Amygdala (tissue), 56 donors: Measurements from ENCODE around the gene IPO8.
"Not testable (repeated sequence)": the region's sequence is repeated elsewhere in the genome, so short reads cannot be mapped to it uniquely, and the experiment has no call there.

Experiments used
- DNase-seq, 56 donors: peaks; one replicate each; lab custom pipeline; 2025; lab: John Stamatoyannopoulos, UW

The IPO8 gene

DNA sequence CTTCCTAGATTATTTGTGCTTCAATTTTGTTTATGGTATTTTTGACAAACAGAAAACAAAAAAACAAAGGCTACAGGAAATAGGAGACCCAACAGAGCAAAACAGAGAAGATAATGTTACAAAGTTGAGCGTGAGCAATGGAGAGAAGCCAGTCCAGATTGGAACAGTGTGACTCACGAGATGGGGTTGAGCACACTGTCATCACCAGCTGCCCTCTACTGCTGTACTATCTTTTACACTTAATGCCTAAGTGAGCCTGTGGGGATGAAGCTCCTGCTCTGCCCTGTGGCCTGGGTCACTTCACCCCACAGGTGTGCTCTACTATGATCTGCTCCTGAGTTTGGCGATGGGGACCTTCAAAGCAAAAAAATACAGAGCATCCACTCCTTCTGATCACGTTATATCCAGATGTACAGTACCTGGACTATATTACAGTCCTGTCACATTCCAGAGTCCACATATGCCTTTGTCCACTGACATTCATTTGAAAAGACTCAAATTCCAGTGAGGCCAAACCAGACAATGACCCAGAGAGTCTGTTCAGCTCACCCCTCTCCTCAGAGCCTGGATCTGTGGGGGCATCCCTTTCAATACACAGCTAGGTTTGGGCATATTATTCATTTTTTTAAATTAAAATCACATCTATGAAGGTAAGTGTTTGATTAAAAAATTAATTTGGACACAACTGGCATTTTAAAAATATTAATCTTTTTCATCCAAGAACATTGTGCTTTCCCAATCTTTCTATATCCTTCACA is 4.4 kb downstream of the IPO8 start:
- DNase-seq, result peak in 1 of 56 donors; percentile 3

- no peak for DNase-seq
These were observed 8.2 kb downstream of the IPO8 start for GRCh38 chr12:30687265-30687986.

- DNase-seq, result no peak
These were observed 16.4 kb downstream of the IPO8 start for GRCh38 chr12:30679241-30679640.

DNA sequence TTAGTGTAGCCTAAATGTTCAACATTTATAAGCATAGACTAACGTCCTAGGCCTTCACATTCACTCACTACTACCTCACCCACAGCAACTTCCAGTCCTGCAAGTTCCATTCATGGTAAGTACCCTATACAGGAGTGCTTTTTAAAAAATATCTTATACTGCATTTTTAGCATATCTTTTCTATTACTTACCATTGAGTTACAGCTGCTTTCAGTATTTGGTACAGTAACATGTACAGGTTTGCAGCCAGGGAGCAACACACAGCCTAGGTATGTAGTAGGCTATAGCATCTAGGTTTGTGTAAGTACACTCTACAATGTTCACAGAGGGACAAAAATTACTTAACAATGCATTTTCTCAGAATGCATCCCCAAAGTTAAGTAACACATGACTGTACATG is 17.4 kb downstream of the IPO8 start:
- no peak for DNase-seq

- no peak for DNase-seq
These were observed 34.5 kb downstream of the IPO8 start for GRCh38 chr12:30661210-30661609.

DNA sequence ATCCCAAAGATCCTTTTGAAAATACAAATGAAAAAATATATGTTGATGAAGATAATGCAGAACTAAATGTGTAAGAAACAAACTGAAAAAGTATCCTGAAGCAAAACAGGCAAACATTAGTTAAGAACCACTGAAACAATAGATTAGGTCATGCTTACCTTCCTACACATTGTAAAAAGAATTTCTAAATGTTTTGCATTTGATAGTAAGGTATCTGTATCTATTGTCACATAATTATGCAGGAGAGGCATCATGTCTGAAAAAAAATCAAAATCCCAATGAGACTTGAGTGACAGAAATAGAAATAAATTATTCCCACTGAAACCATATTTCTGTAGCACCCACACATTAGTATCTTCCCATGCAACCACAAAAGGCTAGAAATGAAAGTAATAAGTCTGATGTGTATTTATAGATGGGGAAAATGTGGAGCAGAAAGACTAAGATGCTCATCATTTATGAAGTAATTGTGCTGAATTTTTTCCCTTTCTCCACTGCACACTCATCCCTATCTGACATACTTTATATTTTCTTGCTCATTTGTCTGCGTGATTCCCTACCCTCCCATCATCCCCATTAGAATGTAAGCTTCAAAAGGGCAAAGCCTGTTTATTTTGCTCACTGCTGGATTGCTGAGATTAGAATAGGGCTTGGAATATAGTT is 43.5 kb downstream of the IPO8 start:
- DNase-seq, result no peak

GRCh38 chr12:30646821-30647220 is 48.8 kb downstream of the IPO8 start:
- DNase-seq, result no peak

DNA sequence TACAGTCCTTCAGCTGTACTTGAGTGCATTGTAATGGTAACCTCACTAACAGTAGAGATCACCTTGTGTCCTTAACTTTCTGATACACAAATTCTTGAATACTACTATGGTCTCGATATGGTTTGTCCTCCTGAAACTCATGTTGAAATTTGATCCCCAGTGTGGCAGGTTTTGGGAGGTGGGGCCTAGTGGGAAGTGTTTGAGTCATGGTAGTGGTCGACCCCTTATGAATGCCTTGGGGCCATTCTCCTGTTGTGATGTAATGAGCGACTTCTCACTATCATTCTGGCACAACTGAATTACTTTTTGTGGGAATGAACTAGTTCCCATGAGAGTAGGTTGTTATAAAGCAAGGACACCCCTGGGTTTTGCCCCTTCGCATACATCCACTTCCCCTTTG is 52.3 kb downstream of the IPO8 start:
- no peak for DNase-seq

DNA sequence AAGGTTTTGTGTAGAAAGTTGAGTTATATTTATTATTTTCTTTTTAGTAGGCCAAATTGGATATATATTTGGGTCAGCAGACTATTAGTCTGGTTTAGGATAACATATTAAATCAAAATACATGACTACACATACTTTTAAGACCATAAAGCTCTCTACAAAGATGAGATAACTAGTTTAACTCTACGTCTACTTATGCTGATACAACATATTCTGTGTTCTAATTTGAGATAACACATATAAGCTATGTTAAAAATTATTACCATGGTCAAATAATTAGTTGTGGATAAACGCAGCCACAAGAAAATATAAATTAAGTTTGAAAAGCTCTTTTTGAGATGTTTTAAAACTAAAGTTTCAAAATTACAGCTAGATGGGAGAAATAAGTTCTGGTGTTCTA is 55.3 kb downstream of the IPO8 start:
- no peak for DNase-seq

DNA sequence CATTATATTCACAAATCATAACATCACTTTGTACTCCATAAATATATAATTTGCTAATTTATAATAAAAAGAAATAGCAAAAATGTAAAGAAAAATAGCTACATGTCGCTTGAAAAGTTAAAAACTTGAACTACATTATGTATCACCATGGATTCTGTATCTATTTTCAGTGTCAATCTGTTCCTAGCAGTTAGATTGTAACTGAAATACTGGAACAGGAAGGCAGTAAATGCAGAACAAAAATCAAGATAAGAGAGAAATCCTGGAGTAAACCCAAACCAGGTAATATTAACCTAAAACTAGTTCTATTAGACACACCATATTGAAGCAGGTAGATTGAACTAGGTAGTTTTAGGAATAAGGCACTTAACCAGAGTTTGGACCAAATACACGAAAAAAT is 60.3 kb downstream of the IPO8 start:
- no peak for DNase-seq

DNA sequence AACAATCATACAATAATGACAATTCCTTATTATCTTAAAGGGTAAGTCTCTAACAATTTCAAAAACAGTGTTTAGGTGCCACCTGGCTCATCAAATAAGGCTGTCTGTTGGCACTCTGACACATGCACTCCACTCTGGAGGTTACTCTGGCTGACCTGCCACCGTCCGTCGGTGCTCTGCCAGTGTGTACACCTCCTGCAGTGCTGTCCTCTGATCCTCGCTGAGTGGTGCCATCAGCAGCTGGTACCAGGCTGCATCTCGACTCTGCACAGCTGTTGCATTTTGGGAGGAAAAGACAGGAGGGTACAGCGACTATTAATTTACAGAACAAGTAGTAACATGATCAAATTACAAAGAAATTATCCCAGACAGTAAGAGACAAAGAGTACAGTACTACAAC is 63.9 kb downstream of the IPO8 start:
- no peak for DNase-seq

DNA sequence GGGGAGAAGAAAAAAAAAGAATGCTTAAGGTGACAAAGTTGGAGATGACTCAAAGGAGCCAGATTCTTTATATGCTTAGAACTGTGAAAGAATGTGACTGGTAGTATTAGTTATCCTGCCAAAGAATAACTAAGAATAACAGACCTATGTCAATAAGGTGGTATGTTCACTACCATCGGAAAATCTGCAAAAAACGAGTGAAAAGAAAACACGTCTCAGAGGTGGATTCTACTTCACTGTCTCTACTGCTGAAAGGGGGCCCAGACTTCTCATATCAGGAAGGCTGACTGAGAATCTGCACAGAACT is 64.7 kb downstream of the IPO8 start:
- no peak for DNase-seq

DNA sequence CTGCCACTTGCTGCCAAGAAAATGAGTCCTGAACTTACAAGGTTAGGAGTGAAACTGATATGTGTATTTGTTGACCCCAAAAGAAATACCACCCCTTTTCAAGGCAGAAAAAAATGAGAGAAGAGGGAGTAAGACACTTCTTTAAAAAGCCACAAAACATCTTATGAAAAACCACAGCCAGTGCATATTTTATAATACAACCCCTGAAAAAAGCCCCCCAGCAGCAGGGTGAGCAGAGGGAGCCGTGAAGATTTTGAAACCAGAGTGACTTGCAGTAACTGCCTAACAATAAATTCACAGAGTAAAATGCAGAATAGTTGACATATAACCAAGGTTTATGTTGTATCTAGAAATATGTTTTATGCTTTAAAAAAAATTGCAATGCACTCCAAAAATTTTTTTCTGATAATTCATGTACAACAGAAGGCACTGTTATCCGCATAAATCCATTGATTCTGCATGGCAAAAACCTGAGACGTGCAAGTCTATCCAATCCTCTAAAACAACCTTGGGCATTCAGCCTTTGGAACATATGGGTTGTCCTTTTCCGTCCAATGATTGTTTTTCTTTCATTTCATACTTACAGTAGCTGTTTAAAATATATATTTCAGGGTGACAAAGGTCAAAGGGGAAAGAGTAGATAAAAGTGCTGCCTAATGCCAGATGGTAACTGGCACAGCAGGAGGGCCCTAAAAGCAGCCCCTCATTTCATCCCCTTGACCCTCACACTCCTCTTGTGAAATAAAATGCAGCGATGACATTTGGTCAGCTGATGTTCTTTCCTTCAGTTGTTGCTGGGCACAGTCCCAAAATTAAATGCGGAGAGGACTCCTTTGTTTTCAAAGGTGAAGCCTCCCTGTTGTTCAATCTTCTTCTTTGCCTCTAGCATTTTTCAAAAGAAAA is 65.3 kb downstream of the IPO8 start:
- peak in 1 of 56 donors; percentile 1 for DNase-seq

GRCh38 chr12:30626847-30627246 is 68.8 kb downstream of the IPO8 start:
- DNase-seq, result no peak

DNA sequence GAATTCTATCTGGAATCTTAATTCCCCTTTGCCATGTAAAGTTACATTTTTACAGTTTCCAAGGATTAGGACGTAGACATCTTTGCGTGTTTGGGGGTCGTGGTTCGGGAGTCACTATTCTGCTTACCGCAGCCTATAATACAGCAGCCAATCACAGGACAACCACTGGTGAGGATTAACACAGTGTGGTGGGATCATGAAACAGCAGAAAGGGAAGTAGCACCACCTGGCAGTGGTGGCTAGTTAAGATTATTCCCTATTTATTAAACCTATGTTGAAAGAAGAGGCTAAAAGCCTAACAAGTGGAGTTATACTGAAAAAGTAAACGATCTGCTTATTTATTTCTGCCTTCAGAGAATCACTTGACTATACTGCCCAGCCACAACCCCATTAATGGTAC is 71.7 kb downstream of the IPO8 start:
- DNase-seq, result no peak

DNA sequence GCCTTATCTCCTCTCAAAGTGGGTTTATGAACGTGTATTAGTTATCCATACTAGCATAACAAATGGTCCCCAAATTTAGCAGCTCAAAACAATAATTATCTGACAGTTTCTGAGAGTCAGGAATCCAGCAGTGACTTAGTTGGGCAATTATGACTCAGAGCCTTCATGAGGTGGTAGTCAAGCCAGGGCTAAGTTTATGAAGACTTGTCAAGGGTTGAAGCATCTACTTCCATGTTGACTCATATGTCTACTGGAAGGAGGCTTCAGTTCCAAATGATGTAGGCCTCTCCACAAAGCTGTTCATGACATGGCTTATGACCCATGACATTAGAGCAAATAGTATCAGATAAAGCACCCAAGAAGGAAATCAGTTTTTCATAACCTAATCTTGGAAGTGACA is 73.2 kb downstream of the IPO8 start:
- no peak for DNase-seq

GRCh38 chr12:30621663-30622241 is 73.9 kb downstream of the IPO8 start:
- DNase-seq, result not testable (repeated sequence)

DNA sequence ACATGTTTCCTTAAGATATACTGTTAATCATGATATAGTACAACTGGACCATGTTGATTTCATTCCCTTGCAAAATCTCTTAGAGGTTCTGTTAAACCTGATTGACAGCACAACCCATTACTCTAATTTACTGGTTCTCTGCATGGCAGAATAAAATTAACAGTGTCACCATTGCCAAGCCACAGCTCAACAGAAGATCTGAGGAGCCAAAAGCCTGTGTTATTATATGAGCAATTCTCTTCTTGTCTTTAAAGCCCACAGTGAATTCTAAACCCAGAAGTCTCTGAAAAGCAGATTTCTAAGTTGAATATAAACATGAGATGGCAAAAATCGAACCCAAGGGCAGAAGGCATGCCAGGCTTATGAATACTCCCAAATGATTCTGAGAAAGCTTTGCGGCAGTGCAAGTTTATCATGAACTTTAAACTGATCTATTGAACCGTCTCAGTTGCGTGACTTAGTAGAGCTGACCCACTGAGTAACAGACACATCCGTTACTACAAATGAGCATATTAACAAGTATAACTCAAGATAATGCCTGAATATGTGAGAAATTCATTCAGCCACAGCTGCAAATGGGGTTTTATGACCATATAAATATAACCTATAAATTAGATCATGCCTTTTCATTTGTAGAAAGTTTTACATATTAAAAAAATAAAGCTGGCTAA is 78.2 kb downstream of the IPO8 start:
- no peak for DNase-seq

DNA sequence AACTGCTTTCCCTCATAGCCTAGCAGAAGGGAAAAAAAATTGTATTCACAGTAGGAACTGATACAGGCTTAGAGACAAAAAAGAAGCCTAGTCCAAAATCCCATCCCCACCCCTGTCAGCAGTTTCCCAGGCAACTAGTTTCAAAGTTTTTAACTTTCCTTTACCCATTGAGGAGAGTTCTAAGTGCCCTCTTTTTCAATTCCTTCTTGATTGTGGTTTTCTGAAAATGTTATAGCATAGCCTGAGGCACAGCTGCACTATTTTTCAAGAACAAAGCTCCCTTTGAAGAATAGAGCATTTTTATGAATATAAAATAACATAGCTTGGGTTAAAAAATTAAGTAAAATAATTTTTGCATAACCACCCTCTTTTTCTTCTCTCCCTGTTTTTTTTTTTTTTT is 81.6 kb downstream of the IPO8 start:
- no peak for DNase-seq
